Measurements from ENCODE around the gene HPS1.

DNA sequence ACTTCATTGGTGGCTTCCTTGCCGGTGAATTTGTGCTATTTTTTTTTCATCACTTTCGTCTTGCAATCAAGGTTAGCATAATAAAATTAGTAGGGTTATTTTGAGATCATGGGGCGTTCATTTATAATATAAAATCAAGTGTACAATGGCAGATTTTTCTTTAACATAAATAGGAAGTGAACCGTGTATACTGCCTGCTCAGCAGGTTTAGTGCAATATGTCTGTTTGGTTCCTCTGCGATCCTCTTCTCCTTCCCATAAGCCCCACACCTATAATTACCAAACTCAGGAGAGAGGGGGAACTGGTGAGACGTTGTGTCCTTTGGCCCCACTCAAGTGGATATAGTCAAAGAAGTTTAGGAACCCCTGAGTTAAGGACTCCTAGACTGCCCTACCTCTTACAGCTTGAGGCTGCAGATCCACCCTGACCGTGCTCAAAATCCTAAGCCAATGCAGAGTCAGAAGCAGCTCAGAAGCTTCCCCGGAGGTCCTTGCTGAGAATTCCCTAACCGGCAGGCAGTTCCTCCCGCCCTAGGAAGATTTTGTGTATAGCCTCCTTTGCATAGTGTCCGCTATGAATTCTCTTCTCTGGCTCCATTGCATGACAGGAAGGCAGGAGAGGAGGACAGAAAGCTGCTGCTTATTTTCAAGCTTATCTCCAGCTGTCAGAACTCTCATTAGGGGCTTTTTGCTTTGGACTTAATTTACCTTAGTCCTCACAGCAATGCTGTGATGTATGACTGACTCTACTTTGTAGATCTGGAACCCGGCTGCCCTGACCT is 73.3 kb downstream of the HPS1 start:
- TF ChIP-seq JUND (IDR thresholded peaks at IDR 0.05) (no peak), EP300 (IDR thresholded peaks at IDR 0.05; ENCODE audit: borderline replicate concordance in 1 of 2, low read depth in 1 of 2, low read length in 1 of 2) (no peak), TEAD4 (IDR thresholded peaks at IDR 0.05; ENCODE audit: borderline replicate concordance, insufficient read depth) (no peak)
- TF ChIP-seq, protein P1, sequence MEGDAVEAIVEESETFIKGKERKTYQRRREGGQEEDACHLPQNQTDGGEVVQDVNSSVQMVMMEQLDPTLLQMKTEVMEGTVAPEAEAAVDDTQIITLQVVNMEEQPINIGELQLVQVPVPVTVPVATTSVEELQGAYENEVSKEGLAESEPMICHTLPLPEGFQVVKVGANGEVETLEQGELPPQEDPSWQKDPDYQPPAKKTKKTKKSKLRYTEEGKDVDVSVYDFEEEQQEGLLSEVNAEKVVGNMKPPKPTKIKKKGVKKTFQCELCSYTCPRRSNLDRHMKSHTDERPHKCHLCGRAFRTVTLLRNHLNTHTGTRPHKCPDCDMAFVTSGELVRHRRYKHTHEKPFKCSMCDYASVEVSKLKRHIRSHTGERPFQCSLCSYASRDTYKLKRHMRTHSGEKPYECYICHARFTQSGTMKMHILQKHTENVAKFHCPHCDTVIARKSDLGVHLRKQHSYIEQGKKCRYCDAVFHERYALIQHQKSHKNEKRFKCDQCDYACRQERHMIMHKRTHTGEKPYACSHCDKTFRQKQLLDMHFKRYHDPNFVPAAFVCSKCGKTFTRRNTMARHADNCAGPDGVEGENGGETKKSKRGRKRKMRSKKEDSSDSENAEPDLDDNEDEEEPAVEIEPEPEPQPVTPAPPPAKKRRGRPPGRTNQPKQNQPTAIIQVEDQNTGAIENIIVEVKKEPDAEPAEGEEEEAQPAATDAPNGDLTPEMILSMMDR (IDR thresholded peaks at IDR 0.05) = no peak

Data from SK-N-SH (cell line).